DND-41 (cell line): ENCODE data around the gene SUPV3L1.
A peak's percentile ranks its signal among the peaks of the same experiment; 100 is the strongest.

Experiments used
- EZH2 ChIP-seq: IDR thresholded peaks from 3 replicates; pipeline ENCODE4 v1.6.1; 2012; ENCODE audit warnings: borderline replicate concordance, low read depth, mild to moderate bottlenecking, moderate library complexity, low read length, inconsistent platforms; ENCODE audit not compliant: severe bottlenecking
- TF ChIP-seq, protein P1 (sequence below): IDR thresholded peaks from 2 replicates; pipeline ENCODE4 v1.5.1; 2012; ENCODE audit warnings: borderline replicate concordance, low read length, moderate library complexity, mild to moderate bottlenecking; ENCODE audit not compliant: poor library complexity, severe bottlenecking; ENCODE audit errors: extremely low read depth

DNA sequence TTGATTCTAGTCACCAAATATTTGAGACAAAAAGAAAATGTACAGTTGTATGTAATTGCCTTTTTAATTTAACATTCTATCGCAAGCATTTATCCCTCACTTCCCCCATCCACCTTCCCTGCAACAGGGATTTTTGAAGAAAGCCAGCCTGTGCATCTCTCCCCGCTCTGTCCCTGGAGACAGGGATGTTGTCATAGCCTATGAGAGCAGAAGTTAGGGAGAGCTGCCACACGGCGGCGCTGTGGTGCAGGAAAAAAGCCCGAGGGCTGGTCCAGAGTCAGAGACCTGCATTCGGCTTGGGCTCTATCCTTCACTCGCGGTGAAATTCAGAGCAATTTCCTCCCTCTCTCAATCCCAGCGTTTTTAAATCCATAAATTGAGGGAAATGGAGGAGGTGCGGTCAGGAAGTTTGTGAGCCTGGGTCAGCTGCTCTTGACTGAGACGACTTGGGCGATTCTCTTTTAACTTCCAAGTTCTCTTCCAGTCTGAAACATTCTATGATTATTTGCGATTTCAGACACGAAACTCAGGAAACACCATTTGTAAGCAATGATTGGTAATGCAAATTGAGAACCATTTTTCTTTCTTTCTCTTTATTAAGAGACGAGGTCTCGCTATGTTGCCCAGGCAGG lies 57.6 kb downstream of the SUPV3L1 start:
- TF ChIP-seq, protein P1, sequence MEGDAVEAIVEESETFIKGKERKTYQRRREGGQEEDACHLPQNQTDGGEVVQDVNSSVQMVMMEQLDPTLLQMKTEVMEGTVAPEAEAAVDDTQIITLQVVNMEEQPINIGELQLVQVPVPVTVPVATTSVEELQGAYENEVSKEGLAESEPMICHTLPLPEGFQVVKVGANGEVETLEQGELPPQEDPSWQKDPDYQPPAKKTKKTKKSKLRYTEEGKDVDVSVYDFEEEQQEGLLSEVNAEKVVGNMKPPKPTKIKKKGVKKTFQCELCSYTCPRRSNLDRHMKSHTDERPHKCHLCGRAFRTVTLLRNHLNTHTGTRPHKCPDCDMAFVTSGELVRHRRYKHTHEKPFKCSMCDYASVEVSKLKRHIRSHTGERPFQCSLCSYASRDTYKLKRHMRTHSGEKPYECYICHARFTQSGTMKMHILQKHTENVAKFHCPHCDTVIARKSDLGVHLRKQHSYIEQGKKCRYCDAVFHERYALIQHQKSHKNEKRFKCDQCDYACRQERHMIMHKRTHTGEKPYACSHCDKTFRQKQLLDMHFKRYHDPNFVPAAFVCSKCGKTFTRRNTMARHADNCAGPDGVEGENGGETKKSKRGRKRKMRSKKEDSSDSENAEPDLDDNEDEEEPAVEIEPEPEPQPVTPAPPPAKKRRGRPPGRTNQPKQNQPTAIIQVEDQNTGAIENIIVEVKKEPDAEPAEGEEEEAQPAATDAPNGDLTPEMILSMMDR = peak; percentile 90
- no peak for TF ChIP-seq EZH2
